ENCODE data around the gene DRGX.

Gene DRGX

GRCh38 chr10:49418053-49418326 is 22.1 kb upstream of the DRGX start:
- TF ChIP-seq FOXA1 (IDR thresholded peaks at IDR 0.05): no peak
- no peak for TF ChIP-seq FOXM1 (IDR thresholded peaks at IDR 0.05; ENCODE audit: borderline replicate concordance)
- ChIA-PET CTCF (no interaction called here), POLR2A (no interaction called here)
- no peak for DNase-seq (ENCODE audit: extremely low spot score)

- no peak for DNase-seq (ENCODE audit: extremely low spot score)
- ChIA-PET CTCF (no interaction called here), POLR2A (no interaction called here)
- TF ChIP-seq HDGF (IDR thresholded peaks at IDR 0.05; ENCODE audit: borderline replicate concordance) (no peak), ZNF384 (IDR thresholded peaks at IDR 0.05) (no peak), CTBP1 (IDR thresholded peaks at IDR 0.05; ENCODE audit: borderline replicate concordance) (no peak), L3MBTL2 (conservative IDR thresholded peaks at IDR 0.05) (no peak), FOXM1 (IDR thresholded peaks at IDR 0.05; ENCODE audit: borderline replicate concordance) (no peak), PKNOX1 (IDR thresholded peaks at IDR 0.05) (no peak), SUZ12 (IDR thresholded peaks at IDR 0.05) (no peak), ARNT (IDR thresholded peaks at IDR 0.05) (no peak), FOXK2 (IDR thresholded peaks at IDR 0.05) (no peak), TARDBP (IDR thresholded peaks at IDR 0.05) (no peak), NFRKB (IDR thresholded peaks at IDR 0.05) (no peak), SP1 (IDR thresholded peaks at IDR 0.05) (no peak), FOXA1 (IDR thresholded peaks at IDR 0.05) (no peak), LEF1 (IDR thresholded peaks at IDR 0.05; ENCODE audit: borderline replicate concordance) (no peak), BHLHE40 (IDR thresholded peaks at IDR 0.05; ENCODE audit: borderline replicate concordance) (no peak)
Measured at GRCh38 chr10:49417311-49418052, 21.6 kb upstream of the DRGX start.

GRCh38 chr10:49415846-49416245 is 20.0 kb upstream of the DRGX start:
- CTCF ChIA-PET: interaction anchor here (1.0 kb wide), 1 partner anchor 8 kb away, joined by 4 read pairs; no protein-coding TSS in a partner anchor
- POLR2A ChIA-PET: no interaction called here
- TF ChIP-seq PKNOX1 (IDR thresholded peaks at IDR 0.05) (no peak), FOXA1 (IDR thresholded peaks at IDR 0.05) (no peak), TARDBP (IDR thresholded peaks at IDR 0.05) (no peak), L3MBTL2 (conservative IDR thresholded peaks at IDR 0.05) (no peak), FOXK2 (IDR thresholded peaks at IDR 0.05) (no peak), SP1 (IDR thresholded peaks at IDR 0.05) (no peak), ZNF384 (IDR thresholded peaks at IDR 0.05) (no peak), NFRKB (IDR thresholded peaks at IDR 0.05) (no peak), ARNT (IDR thresholded peaks at IDR 0.05) (no peak), FOXM1 (IDR thresholded peaks at IDR 0.05; ENCODE audit: borderline replicate concordance) (no peak), SUZ12 (IDR thresholded peaks at IDR 0.05) (no peak), LEF1 (IDR thresholded peaks at IDR 0.05; ENCODE audit: borderline replicate concordance) (no peak), ELF4 (IDR thresholded peaks at IDR 0.05) (no peak), HDGF (IDR thresholded peaks at IDR 0.05; ENCODE audit: borderline replicate concordance) (no peak)
- no peak for DNase-seq (ENCODE audit: extremely low spot score)

GRCh38 chr10:49415109-49415508 is 19.2 kb upstream of the DRGX start:
- POLR2A ChIA-PET: no interaction called here
- CTCF ChIA-PET: interaction anchor here (0.8 to 1.0 kb wide), 2 partner anchors 15 to 98 kb away, joined by 3 read pairs; no protein-coding TSS in a partner anchor
- no peak for DNase-seq (ENCODE audit: extremely low spot score)
- no peak for TF ChIP-seq ARNT (IDR thresholded peaks at IDR 0.05)
- TF ChIP-seq TARDBP (IDR thresholded peaks at IDR 0.05): no peak
- TF ChIP-seq FOXK2 (IDR thresholded peaks at IDR 0.05): no peak
- TF ChIP-seq PKNOX1 (IDR thresholded peaks at IDR 0.05): no peak
- TF ChIP-seq LEF1 (IDR thresholded peaks at IDR 0.05; ENCODE audit: borderline replicate concordance): no peak
- TF ChIP-seq HDGF (IDR thresholded peaks at IDR 0.05; ENCODE audit: borderline replicate concordance): no peak
- no peak for TF ChIP-seq NFRKB (IDR thresholded peaks at IDR 0.05)
- TF ChIP-seq L3MBTL2 (conservative IDR thresholded peaks at IDR 0.05): no peak
- no peak for TF ChIP-seq SUZ12 (IDR thresholded peaks at IDR 0.05)
- no peak for TF ChIP-seq ZNF384 (IDR thresholded peaks at IDR 0.05)
- TF ChIP-seq CTBP1 (IDR thresholded peaks at IDR 0.05; ENCODE audit: borderline replicate concordance): no peak

- DNase-seq (ENCODE audit: extremely low spot score): no peak
- ChIA-PET CTCF (interaction anchor here (0.8 to 1.0 kb wide), 2 partner anchors 15 to 98 kb away, joined by 3 read pairs; no protein-coding TSS in a partner anchor), POLR2A (no interaction called here)
- TF ChIP-seq ZNF384 (IDR thresholded peaks at IDR 0.05): no peak
- no peak for TF ChIP-seq TARDBP (IDR thresholded peaks at IDR 0.05)
- no peak for TF ChIP-seq FOXA1 (IDR thresholded peaks at IDR 0.05)
- TF ChIP-seq SUZ12 (IDR thresholded peaks at IDR 0.05): no peak
- no peak for TF ChIP-seq PKNOX1 (IDR thresholded peaks at IDR 0.05)
- TF ChIP-seq ELF4 (IDR thresholded peaks at IDR 0.05): no peak
- no peak for TF ChIP-seq HDGF (IDR thresholded peaks at IDR 0.05; ENCODE audit: borderline replicate concordance)
- no peak for TF ChIP-seq L3MBTL2 (conservative IDR thresholded peaks at IDR 0.05)
- no peak for TF ChIP-seq CTBP1 (IDR thresholded peaks at IDR 0.05; ENCODE audit: borderline replicate concordance)
- no peak for TF ChIP-seq FOXM1 (IDR thresholded peaks at IDR 0.05; ENCODE audit: borderline replicate concordance)
- no peak for TF ChIP-seq BHLHE40 (IDR thresholded peaks at IDR 0.05; ENCODE audit: borderline replicate concordance)
- TF ChIP-seq SP1 (IDR thresholded peaks at IDR 0.05): no peak
- TF ChIP-seq FOXK2 (IDR thresholded peaks at IDR 0.05): no peak
- no peak for TF ChIP-seq LEF1 (IDR thresholded peaks at IDR 0.05; ENCODE audit: borderline replicate concordance)
- no peak for TF ChIP-seq NFRKB (IDR thresholded peaks at IDR 0.05)
- TF ChIP-seq ARNT (IDR thresholded peaks at IDR 0.05): no peak
Measured at GRCh38 chr10:49414496-49414895, 18.6 kb upstream of the DRGX start.

Data from HEK293T (cell line).